ENCODE data around the gene TRMU. TPM values are rescaled to one million over a fixed set of nuclear protein-coding genes. Genes with fewer than 3 reads are reported as not detected.

The TRMU gene
- total RNA-seq, 2 donors from 2014 or later = 79.7 to 84.5 TPM

GRCh38 chr22:46390652-46391301 lies 55.3 kb downstream of the TRMU start:
- Histone ChIP-seq H3K27me3 (ENCODE audit: control insufficient read depth, insufficient read depth, low read length, poor library complexity, severe bottlenecking) (no peaks in the 10 kb centered on the region), H3K27ac (ENCODE audit: low read depth, low read length) (no peak overlapping the region), H3K4me1 (ENCODE audit: control insufficient read depth, insufficient read depth, low read length) (no peaks in the 10 kb centered on the region), H3K4me3 (ENCODE audit: low read length) (no peak overlapping the region), H3K9me3 (ENCODE audit: control insufficient read depth, low read length) (no peaks in the 10 kb centered on the region), H3K36me3 (ENCODE audit: control insufficient read depth, insufficient read depth, low read length) (peaks cover 12% of the 10 kb centered on the region), H3K9ac (ENCODE audit: extremely low read depth, low read length, poor library complexity, severe bottlenecking) (no peak overlapping the region)
- H3K27me3 Mint-ChIP-seq (ENCODE audit: insufficient read depth) = no peaks in the 10 kb centered on the region
- TF ChIP-seq CTCF (conservative IDR thresholded peaks at IDR 0.05) = no peak
- no peaks in the 10 kb centered on the region for H3K9me3 Mint-ChIP-seq
- 85 to 88% methylated on average over 23 to 32 of the region's 32 CpGs for WGBS, 2 experiments (ENCODE audit: insufficient coverage in 1 of 2, insufficient read length in 1 of 2)
- no peaks in the 10 kb centered on the region for H3K4me1 Mint-ChIP-seq
- peak overlapping the region; percentile 74 for H3K27ac Mint-ChIP-seq
- peaks cover 21% of the 10 kb centered on the region for H3K36me3 Mint-ChIP-seq (ENCODE audit: low read depth)
- DNase-seq = peak; percentile 65
- no peak overlapping the region for H3K4me3 Mint-ChIP-seq

GRCh38 chr22:46391486-46392136 lies 56.1 kb downstream of the TRMU start:
- Histone ChIP-seq H3K4me1 (ENCODE audit: control insufficient read depth, insufficient read depth, low read length) (no peaks in the 10 kb centered on the region), H3K27ac (ENCODE audit: low read depth, low read length) (no peak overlapping the region), H3K9ac (ENCODE audit: extremely low read depth, low read length, poor library complexity, severe bottlenecking) (no peak overlapping the region), H3K4me3 (ENCODE audit: low read length) (no peak overlapping the region), H3K36me3 (ENCODE audit: control insufficient read depth, insufficient read depth, low read length) (peaks cover 12% of the 10 kb centered on the region), H3K9me3 (ENCODE audit: control insufficient read depth, low read length) (no peaks in the 10 kb centered on the region), H3K27me3 (ENCODE audit: control insufficient read depth, insufficient read depth, low read length, poor library complexity, severe bottlenecking) (no peaks in the 10 kb centered on the region)
- no peak for TF ChIP-seq CTCF (conservative IDR thresholded peaks at IDR 0.05)
- no peaks in the 10 kb centered on the region for H3K4me1 Mint-ChIP-seq
- DNase-seq = no peak
- no peaks in the 10 kb centered on the region for H3K27me3 Mint-ChIP-seq (ENCODE audit: insufficient read depth)
- peak overlapping the region; percentile 74 for H3K27ac Mint-ChIP-seq
- 93 to 97% methylated on average over 36 of the region's 36 CpGs for WGBS, 2 experiments (ENCODE audit: insufficient coverage in 1 of 2, insufficient read length in 1 of 2)
- peaks cover 23% of the 10 kb centered on the region for H3K36me3 Mint-ChIP-seq (ENCODE audit: low read depth)
- H3K4me3 Mint-ChIP-seq = no peak overlapping the region
- H3K9me3 Mint-ChIP-seq = no peaks in the 10 kb centered on the region

- no peak for DNase-seq
- no peaks in the 10 kb centered on the region for H3K4me1 ChIP-seq (ENCODE audit: control insufficient read depth, insufficient read depth, low read length)
- no peak overlapping the region for H3K4me3 ChIP-seq (ENCODE audit: low read length)
- peaks cover 14% of the 10 kb centered on the region for H3K36me3 ChIP-seq (ENCODE audit: control insufficient read depth, insufficient read depth, low read length)
- H3K27me3 Mint-ChIP-seq (ENCODE audit: insufficient read depth) = no peaks in the 10 kb centered on the region
- no peak overlapping the region for H3K27ac Mint-ChIP-seq
- peaks cover 25% of the 10 kb centered on the region for H3K36me3 Mint-ChIP-seq (ENCODE audit: low read depth)
- H3K27ac ChIP-seq (ENCODE audit: low read depth, low read length) = no peak overlapping the region
- 92 to 97% methylated on average over 11 to 16 of the region's 16 CpGs for WGBS, 2 experiments (ENCODE audit: insufficient coverage in 1 of 2, insufficient read length in 1 of 2)
- H3K9me3 ChIP-seq (ENCODE audit: control insufficient read depth, low read length) = no peaks in the 10 kb centered on the region
- H3K4me1 Mint-ChIP-seq = no peaks in the 10 kb centered on the region
- H3K4me3 Mint-ChIP-seq = no peak overlapping the region
- H3K9ac ChIP-seq (ENCODE audit: extremely low read depth, low read length, poor library complexity, severe bottlenecking) = no peak overlapping the region
- no peak for TF ChIP-seq CTCF (conservative IDR thresholded peaks at IDR 0.05)
- H3K9me3 Mint-ChIP-seq = no peaks in the 10 kb centered on the region
- H3K27me3 ChIP-seq (ENCODE audit: control insufficient read depth, insufficient read depth, low read length, poor library complexity, severe bottlenecking) = no peaks in the 10 kb centered on the region
These were observed 56.8 kb downstream of the TRMU start for GRCh38 chr22:46392137-46392844.
